ENCODE measurements around the gene MACROD2.
"Not testable (repeated sequence)": the region's sequence is repeated elsewhere in the genome, so short reads cannot be mapped to it uniquely, and the experiment has no call there.

Gene MACROD2

DNA sequence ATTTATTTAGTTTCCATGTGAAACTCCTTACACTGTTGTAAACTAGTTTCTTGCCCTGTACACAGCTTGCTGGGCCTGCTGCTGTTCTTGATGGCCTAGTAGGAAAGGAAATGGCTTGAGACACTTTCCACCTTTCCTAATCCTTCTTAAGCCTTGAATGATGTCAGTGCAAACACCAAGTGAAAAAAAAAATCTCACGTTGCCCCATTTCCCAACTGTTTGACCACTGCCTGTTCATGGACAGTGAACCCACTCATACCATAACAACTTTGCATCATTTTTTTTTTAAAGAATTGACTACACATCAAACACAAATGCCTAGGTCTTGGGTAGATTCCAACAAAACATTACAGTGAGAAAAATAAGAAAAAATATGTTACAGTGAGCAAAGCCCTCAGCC, 995.7 kb downstream of the MACROD2 start:
- no peak for DNase-seq (ENCODE audit: low read depth in 2 of 2)

- peak; percentile 33 to 34 for DNase-seq (ENCODE audit: low read depth in 2 of 2)
Observed at GRCh38 chr20:14992153-14992552, 996.8 kb downstream of the MACROD2 start.

- DNase-seq (ENCODE audit: low read depth in 2 of 2), result peak; percentile 76
Observed at GRCh38 chr20:14992961-14993360, 997.6 kb downstream of the MACROD2 start.

DNA sequence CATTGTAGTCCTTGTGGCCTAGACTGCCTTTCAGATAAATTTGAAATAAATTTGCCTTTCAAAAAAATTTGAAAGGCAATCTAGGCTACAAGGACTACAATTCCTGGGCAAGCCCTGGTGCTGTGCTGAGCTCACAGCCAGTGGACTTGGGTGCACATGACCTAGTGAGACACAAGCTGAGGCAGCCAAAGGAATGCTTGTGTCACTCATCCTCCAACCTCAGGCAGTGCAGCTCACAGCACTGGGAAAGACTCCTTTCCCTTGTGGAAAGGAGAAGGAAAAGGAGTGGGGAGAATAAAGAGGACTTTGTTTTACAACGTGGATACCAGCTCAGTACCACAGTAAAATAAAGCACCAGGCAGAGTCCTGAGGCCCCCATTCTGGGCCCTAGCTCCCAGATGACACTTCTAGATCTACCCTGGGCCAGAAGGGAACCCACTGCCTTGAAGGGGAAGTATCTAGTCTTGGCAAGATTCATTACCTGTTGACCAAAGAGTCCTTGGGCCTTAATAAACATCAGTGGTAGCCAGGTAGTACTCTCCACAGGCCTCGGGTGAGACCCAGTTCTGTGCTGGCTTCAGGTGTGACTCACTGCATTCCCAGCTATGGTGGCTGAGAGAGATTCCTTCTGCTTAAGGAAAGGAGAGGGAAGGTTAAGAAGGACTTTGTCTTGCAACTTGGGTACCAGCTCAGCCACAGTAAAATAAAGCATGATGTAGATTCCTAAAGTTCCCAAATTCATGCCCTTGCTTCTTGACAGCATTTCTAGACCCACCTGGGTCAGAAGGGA, 1001.8 kb downstream of the MACROD2 start:
- DNase-seq (ENCODE audit: low read depth in 2 of 2), result no peak

- DNase-seq (ENCODE audit: low read depth in 2 of 2), result peak in 1 of 2 experiments; percentile 22
Observed at GRCh38 chr20:14997791-14998190, 1002.5 kb downstream of the MACROD2 start.

DNA sequence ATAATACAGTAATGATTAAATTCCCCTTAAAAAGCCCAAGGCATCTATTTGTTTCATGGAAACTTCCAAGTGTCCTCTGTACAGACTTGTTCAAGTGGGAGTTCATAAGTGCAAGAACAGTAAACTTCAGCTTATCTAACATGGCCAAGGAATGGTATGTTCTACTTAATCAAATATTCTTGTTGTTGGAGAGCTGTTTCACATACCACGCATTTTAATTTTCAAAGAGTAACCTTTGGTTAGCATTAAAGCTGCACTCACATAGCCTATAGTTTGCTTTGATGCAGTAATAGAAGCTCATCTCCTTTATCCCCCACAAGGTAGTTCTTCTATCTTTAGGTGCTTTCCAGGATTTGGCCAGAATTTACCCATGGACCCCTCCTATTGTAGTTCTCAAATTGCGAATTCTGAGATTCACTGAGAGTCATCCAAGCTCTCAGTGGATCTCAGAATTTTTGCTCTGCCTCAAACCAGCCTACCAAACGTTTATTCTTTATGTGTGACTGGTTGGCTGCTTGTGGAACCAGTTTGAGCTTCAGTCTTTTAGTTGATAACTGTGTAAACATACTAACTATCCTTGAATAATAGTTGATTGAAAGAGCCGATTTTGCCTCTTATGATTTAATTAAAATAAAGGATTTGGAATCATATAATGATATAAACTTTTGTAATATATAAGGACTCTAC, 1010.1 kb downstream of the MACROD2 start:
- no peak for DNase-seq (ENCODE audit: low read depth in 2 of 2)

DNA sequence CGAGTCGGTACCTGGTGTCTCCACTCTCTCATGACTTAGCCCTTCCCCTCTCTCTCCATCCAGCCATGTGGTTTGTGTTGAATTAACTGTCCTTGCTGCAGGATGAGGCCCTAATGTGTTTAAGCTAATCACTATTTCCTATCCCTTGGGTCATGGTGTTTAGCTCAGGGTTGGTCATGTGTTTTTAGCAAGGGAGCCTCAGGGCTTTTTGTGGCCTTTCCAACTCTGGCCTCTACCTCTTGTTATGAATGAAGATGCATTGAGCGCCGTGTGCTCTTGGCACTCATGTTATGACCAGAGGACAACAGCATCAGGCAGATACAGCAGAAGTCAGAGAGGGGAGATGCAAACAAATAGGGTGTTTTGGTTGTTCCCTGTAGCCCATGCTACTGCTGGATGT, 1016.3 kb downstream of the MACROD2 start:
- no peak for DNase-seq (ENCODE audit: low read depth in 2 of 2)

DNA sequence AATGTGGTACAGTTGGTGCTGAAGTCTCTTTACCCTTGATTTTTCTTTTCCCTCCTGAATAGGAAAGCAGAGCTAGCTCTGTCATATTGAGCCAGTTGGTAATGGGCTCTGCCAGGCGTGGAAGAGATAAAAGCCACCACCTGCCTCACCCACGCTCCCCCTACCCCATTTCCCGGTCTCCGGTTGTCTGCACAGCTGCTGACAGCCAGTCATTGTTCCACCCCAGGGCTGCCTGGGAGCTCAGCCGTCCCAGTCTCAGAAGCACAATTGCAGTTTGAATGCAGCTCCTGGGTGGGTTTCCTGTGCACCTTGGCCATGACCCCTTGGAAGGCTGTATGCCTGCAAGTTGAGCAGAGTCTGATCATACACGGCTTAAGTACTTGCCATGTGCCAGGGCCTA, 1017.2 kb downstream of the MACROD2 start:
- no peak for DNase-seq (ENCODE audit: low read depth in 2 of 2)

GRCh38 chr20:15016875-15017274, 1021.6 kb downstream of the MACROD2 start:
- DNase-seq (ENCODE audit: low read depth in 2 of 2), result not testable (repeated sequence)

DNA sequence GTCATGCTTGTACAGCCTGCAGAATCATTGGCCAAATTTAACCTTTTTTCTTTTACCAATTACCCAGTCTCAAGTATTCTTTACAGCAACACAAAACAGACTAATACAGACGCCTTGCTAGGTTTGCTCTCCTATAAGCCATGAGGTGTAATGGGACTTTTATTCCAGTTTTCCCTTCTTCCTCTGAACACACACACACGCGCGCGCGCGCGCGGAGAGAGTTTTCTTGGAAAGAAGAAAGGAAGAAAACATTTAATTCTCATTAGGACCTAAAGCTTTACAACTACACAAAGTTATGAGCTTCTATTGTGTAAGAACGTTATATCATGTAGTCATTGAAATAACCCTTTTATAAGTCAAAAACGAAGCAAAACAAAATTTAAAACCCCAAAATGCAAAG, 1023.6 kb downstream of the MACROD2 start:
- no peak for DNase-seq (ENCODE audit: low read depth in 2 of 2)

GRCh38 chr20:15020845-15021244, 1025.5 kb downstream of the MACROD2 start:
- DNase-seq (ENCODE audit: low read depth in 2 of 2), result no peak

GRCh38 chr20:15022921-15023320, 1027.6 kb downstream of the MACROD2 start:
- no peak for DNase-seq (ENCODE audit: low read depth in 2 of 2)

DNA sequence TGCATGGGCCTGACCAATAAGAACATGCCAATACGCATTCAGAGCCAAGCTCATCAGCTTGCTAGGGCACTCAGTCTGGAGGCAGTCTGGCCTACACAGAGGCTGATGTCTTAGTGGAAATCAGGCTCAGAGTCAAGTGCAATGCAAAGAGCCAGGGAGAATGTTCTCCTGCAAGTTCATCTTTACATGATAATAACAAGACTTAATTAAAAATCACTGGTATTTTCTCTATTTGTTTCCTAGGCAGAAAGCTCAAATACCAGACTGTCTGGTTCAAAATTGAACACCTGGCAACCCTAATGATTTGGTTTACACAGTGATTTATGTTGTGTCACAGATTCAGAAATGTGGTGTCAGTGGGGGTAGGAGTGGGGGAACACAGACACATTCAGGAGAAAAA, 1031.4 kb downstream of the MACROD2 start:
- DNase-seq (ENCODE audit: low read depth in 2 of 2), result no peak

DNA sequence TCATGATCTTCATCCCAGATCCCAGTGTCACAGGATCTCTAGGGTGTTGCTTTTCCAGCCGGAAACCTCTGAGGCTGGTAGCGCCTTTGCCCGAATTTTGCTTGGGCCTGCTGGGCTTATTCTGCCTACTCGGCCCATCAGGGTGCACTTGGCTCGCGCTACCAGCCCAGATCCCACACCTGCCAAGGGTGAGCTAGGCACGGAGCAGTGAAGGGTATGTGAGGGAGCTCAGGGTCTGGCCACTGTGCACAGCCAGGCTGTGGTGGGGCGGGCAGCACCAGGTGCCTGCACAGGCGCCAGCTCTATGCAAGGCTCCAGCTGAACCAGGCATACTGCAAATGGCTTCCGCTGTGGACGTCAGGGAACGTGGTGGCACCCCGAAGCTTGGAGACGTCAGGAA, 1035.5 kb downstream of the MACROD2 start:
- no peak for DNase-seq (ENCODE audit: low read depth in 2 of 2)

DNA sequence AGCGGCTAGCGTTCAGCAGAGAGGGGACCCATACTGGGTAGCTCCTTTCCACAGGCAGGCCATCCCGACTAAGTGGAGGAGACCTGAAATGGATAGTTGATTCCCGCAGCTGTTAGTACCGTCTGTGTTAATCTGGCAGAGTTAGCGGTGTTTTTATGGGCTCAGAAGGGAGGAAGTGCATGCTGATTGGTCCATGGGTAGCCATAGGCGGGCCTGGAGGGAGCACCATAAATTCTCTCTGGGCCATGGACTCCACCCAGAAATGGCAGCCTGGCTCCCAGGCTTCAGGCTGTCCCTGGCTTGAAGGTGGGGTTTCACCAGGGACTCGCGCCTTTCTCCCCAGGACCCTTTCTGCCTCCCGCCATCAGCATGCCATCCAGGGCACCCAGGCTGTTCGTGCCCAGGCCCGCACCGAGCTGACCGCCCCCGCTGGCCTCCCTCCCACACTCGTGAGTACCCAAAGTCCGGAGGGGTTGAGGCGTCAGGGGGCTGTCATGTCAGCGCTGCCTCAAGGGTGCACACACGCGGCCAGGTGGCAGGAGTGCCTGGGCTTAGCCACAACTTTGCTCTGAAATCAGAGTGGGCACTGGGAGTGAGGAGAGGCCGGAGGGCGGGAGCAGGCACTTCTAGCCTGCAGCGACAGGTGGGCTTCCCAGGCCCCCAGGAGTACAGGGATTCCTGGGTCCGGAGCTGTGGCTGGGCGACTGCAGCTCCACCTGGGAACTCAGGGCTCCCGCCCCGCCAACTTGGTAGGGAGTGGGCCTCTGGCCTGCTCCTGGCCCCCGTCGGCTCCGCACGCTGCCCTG, 1036.4 kb downstream of the MACROD2 start:
- DNase-seq (ENCODE audit: low read depth in 2 of 2), result no peak

DNA sequence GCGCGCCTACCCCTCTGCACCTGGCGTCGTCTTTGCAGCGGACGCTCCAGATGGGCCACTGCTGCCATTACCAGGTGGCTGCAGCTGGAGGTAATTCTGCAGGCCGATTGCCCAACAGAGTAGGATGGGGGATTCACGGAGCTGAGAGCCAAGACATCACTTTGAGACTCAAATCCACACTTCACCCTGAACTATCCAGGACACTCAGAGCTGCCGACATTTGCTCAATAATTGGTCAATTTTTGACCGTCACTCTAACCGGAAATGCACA, 1037.0 kb downstream of the MACROD2 start:
- DNase-seq (ENCODE audit: low read depth in 2 of 2), result no peak

DNA sequence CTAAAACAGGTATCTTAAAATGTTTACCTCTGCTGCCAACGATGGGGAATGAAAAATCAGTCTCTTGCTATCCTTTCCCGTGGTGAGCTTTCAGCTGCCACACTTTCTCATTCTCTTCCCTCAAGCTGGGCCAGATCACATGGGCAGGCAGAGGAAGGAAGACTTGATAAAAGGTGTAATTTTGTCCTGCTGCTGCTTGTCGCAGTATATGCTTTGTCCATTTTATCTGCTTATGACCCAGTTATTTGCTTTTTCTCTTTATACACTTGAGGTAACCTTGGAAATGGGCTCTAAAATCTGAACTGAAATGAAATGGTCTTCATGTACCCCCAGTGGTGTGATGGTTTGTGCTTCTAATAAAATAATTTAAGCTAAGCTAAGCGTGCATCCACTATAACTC, 1038.0 kb downstream of the MACROD2 start:
- no peak for DNase-seq (ENCODE audit: low read depth in 2 of 2)

GRCh38 chr20:15033891-15034290, 1038.6 kb downstream of the MACROD2 start:
- DNase-seq (ENCODE audit: low read depth in 2 of 2), result no peak

- no peak for DNase-seq (ENCODE audit: low read depth in 2 of 2)
Observed at GRCh38 chr20:15036948-15037347, 1041.6 kb downstream of the MACROD2 start.

DNA sequence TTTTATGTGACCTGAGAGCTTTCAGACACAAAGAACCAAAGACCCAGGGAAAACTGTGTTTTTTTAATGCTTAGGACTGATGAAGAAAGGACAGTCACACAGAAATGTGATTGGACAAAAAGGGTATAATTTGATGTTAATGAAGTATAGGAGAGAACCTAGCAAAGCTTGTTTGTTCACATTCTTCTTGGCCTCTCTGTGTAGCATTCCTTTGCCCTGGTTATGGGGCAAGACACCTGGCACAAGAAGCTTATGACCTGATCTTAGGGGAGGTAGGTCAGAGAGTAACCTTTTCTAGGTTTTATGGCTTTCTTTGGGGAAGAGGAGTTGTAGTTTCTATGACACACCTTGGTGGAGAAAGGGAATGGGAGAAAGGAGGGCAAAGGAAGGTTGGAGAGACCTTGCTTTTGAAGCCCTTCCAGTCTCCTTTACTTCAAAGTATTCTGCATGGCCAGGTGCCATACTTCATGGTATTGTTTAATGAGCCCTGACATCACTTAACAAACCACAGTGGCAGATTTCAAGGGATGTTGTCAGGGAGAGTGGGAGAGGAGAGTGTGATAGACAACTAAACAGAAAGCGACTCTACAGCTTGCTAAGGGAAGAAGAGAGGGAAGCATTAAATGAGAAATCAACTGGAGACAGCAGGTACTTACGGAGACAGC, 1043.9 kb downstream of the MACROD2 start:
- DNase-seq (ENCODE audit: low read depth in 2 of 2), result no peak

DNA sequence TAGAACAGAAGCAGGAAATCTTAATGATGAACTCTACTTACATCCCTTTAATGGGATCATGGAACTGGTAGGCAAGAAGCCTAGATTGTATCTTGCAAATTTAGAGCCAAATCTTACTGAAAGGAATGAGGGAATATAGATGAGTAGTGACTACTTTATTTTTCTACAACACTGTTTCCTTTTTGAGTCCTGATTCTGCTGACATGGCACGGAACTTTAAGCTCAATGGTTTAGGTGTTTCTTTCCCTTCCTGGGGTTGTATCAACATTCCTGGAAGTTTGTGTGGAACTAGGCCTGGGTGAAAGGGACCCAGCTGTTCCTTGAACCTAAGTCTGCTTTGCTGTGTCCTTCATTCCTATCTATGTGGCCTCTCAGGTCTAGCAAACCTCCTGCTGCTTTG, 1047.4 kb downstream of the MACROD2 start:
- DNase-seq (ENCODE audit: low read depth in 2 of 2), result no peak

- peak; percentile 57 to 62 for DNase-seq (ENCODE audit: low read depth in 2 of 2)
Observed at GRCh38 chr20:15045246-15045645, 1049.9 kb downstream of the MACROD2 start.
